ENCODE results near the gene SYNJ2BP. TPM values are rescaled to one million over a fixed set of nuclear protein-coding genes. Genes with fewer than 3 reads are reported as not detected.
"Not testable (repeated sequence)": the region's sequence is repeated elsewhere in the genome, so short reads cannot be mapped to it uniquely, and the experiment has no call there.

Gene SYNJ2BP
- total and polyA plus RNA-seq, 4 donors: 8.8 to 27.1 (median 17.2) TPM

DNA sequence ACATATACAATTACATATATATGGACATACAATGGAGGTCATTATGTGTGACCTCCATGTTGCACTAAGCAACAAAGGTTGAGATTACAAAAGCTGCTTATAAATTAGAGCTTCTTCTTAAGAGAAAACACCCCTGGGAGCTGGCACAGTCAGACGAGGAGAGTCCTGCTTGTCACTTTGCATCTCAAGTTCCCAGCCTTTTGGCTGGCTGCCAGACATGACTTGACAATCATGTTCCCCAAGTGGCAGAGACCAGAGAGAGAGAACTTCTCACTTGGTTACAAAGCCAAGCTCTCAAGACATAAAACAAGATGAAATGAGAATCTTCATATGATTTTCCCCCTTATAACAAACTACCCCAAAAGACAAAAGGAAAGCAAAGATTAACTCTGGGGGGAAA lies 8.5 kb upstream of the SYNJ2BP start:
- Histone ChIP-seq H3K9ac (ENCODE audit: low read depth in 1 of 2, low read length in 2 of 2) (no peak overlapping the region), H3K27me3 (ENCODE audit: control insufficient read depth in 4 of 4, insufficient read depth in 4 of 4, low read length in 3 of 4) (no peaks in the 10 kb centered on the region), H3K9me3 (ENCODE audit: control insufficient read depth in 4 of 4, low read length in 3 of 4) (no peaks in the 10 kb centered on the region), H3K4me1 (ENCODE audit: control insufficient read depth in 4 of 4, insufficient read depth in 4 of 4, low read length in 3 of 4) (no peaks in the 10 kb centered on the region), H3K36me3 (ENCODE audit: control insufficient read depth in 4 of 4, insufficient read depth in 3 of 4, low read depth in 1 of 4, low read length in 3 of 4) (no peaks in the 10 kb centered on the region), H3K27ac (ENCODE audit: low read depth in 1 of 2, low read length in 2 of 2) (no peak overlapping the region), H3K4me3 (ENCODE audit: low read depth in 1 of 3, low read length in 3 of 3) (no peak overlapping the region)
- DNase-seq (ENCODE audit: low spot score): no peak
- WGBS: 26% methylated on average over 1 of the region's 1 CpG
- TF ChIP-seq MAX (IDR thresholded peaks at IDR 0.05) (no peak), FOXA1 (IDR thresholded peaks at IDR 0.05) (no peak)

- Histone ChIP-seq H3K9me3 (ENCODE audit: control insufficient read depth in 4 of 4, low read length in 3 of 4) (no peaks in the 10 kb centered on the region), H3K36me3 (ENCODE audit: control insufficient read depth in 4 of 4, insufficient read depth in 3 of 4, low read depth in 1 of 4, low read length in 3 of 4) (no peaks in the 10 kb centered on the region), H3K9ac (ENCODE audit: low read depth in 1 of 2, low read length in 2 of 2) (no peak overlapping the region), H3K4me1 (ENCODE audit: control insufficient read depth in 4 of 4, insufficient read depth in 4 of 4, low read length in 3 of 4) (no peaks in the 10 kb centered on the region), H3K27ac (ENCODE audit: low read depth in 1 of 2, low read length in 2 of 2) (no peak overlapping the region), H3K27me3 (ENCODE audit: control insufficient read depth in 4 of 4, insufficient read depth in 4 of 4, low read length in 3 of 4) (no peaks in the 10 kb centered on the region), H3K4me3 (ENCODE audit: low read depth in 1 of 3, low read length in 3 of 3) (no peak overlapping the region)
- 83% methylated on average over 2 of the region's 2 CpGs for WGBS
- TF ChIP-seq HNF4A (conservative IDR thresholded peaks at IDR 0.05) (no peak), RAD21 (IDR thresholded peaks at IDR 0.05) (no peak), RXRA (IDR thresholded peaks at IDR 0.05) (no peak), MAX (IDR thresholded peaks at IDR 0.05) (no peak), HNF4G (IDR thresholded peaks at IDR 0.05) (no peak), JUND (IDR thresholded peaks at IDR 0.05) (no peak), ZBTB33 (IDR thresholded peaks at IDR 0.05) (no peak), EGR1 (IDR thresholded peaks at IDR 0.05; ENCODE audit: low read depth in 2 of 2) (no peak), CTCF (IDR thresholded peaks at IDR 0.05; ENCODE audit: low read depth, low read length, missing input control) (no peak), YY1 (IDR thresholded peaks at IDR 0.05) (no peak), FOXA1 (IDR thresholded peaks at IDR 0.05) (no peak)
- TF ChIP-seq, protein P1, sequence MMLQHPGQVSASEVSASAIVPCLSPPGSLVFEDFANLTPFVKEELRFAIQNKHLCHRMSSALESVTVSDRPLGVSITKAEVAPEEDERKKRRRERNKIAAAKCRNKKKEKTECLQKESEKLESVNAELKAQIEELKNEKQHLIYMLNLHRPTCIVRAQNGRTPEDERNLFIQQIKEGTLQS (IDR thresholded peaks at IDR 0.05): no peak
- TF ChIP-seq, protein P2, sequence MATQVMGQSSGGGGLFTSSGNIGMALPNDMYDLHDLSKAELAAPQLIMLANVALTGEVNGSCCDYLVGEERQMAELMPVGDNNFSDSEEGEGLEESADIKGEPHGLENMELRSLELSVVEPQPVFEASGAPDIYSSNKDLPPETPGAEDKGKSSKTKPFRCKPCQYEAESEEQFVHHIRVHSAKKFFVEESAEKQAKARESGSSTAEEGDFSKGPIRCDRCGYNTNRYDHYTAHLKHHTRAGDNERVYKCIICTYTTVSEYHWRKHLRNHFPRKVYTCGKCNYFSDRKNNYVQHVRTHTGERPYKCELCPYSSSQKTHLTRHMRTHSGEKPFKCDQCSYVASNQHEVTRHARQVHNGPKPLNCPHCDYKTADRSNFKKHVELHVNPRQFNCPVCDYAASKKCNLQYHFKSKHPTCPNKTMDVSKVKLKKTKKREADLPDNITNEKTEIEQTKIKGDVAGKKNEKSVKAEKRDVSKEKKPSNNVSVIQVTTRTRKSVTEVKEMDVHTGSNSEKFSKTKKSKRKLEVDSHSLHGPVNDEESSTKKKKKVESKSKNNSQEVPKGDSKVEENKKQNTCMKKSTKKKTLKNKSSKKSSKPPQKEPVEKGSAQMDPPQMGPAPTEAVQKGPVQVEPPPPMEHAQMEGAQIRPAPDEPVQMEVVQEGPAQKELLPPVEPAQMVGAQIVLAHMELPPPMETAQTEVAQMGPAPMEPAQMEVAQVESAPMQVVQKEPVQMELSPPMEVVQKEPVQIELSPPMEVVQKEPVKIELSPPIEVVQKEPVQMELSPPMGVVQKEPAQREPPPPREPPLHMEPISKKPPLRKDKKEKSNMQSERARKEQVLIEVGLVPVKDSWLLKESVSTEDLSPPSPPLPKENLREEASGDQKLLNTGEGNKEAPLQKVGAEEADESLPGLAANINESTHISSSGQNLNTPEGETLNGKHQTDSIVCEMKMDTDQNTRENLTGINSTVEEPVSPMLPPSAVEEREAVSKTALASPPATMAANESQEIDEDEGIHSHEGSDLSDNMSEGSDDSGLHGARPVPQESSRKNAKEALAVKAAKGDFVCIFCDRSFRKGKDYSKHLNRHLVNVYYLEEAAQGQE (IDR thresholded peaks at IDR 0.05): no peak
- no peak for DNase-seq (ENCODE audit: low spot score)
Measured at GRCh38 chr14:70422538-70422937, 5.6 kb upstream of the SYNJ2BP start.

DNA sequence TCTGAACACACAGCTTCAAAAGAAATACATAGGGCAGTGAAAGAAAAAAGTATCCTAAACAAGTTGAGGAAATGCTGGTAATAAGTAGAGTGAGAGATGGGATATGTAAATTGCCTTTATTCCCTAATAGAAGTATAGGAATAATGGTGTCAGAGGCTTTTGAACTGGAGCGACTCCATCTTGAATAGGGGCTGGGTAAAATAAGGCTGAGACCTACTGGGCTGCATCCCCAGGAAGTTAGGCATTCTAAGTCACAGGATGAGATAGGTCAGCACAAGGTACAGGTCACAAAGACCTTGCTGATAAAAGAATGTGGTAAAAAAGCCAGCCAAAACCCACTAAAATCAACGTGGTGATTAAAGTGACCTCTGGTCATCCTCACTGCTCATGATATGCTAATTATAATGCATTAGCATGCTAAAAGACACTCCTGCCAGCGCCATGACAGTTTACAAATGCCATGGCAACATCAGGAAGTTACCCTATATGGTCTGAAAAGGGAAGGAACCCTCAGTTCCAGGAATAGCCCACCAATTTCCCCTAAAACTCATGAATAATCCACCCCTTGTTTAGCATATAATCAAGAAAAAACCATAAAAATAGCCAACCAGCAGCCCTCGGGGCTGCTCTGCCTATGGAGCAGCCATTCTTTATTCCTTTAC lies 2.5 kb upstream of the SYNJ2BP start:
- H3K27me3 ChIP-seq (ENCODE audit: control insufficient read depth in 4 of 4, insufficient read depth in 4 of 4, low read length in 3 of 4); H3K36me3 ChIP-seq (ENCODE audit: control insufficient read depth in 4 of 4, insufficient read depth in 3 of 4, low read depth in 1 of 4, low read length in 3 of 4); H3K4me3 ChIP-seq (ENCODE audit: low read depth in 1 of 3, low read length in 3 of 3); H3K9me3 ChIP-seq (ENCODE audit: control insufficient read depth in 4 of 4, low read length in 3 of 4); H3K9ac ChIP-seq (ENCODE audit: low read depth in 1 of 2, low read length in 2 of 2); H3K27ac ChIP-seq (ENCODE audit: low read depth in 1 of 2, low read length in 2 of 2); DNase-seq (ENCODE audit: low spot score): not testable (repeated sequence)
- WGBS: 56% methylated on average over 4 of the region's 4 CpGs
- peaks cover 3 to 14% (median 10%) of the 10 kb centered on the region in 4 donors for H3K4me1 ChIP-seq (ENCODE audit: control insufficient read depth in 4 of 4, insufficient read depth in 4 of 4, low read length in 3 of 4)

Measured in liver (tissue), 9 donors.